Jurkat, Clone E6-1 (cell line): ENCODE data around the gene A3GALT2.
"Not testable (repeated sequence)": the region's sequence is repeated elsewhere in the genome, so short reads cannot be mapped to it uniquely, and the experiment has no call there.

Source experiments
- DNase-seq: peaks from one replicate; pipeline ENCODE4 v3.0.0-alpha.2; 2011; ENCODE audit warnings: low read depth, low spot score
- H3K4me3 ChIP-seq: 2 replicates; pipeline ENCODE4 v1.5.1; 2011; ENCODE audit warnings: mild to moderate bottlenecking, low read length, control low read depth, moderate library complexity

The A3GALT2 gene

DNA sequence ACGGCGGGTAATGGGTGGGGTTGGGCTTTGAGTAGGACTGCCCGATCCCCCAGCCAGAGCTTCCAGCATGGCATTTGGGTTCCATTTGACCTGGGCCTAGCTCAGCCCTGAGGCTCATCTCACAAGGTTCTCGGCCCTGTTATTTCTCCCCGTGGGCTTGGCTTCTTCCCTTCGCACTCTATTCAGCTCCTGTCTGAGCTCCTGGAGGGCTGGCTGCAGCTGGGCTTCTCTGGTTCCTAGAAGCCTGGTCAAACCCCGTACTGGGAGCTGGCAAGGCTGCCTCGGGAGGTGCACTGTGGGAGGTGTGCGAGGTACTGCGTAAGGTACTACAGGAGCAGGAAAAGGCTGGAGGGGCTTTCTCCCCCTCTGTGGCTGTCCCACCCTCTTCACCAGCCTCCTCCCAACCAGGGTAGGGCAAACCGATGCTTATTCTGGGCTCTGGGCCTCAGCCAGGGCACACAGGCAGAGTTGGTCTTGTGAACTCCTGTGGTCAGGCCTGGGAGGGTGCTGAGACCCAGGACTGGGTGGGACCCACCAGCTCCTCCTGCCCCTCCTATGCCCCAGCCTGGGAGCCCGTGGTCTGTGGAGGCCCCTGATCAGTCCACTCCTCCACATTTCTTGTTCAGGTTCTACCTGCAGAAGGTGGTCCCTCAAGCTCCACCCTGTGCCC lies 814 bp downstream of the A3GALT2 start:
- no peak for DNase-seq
- no peak overlapping the region for H3K4me3 ChIP-seq

GRCh38 chr1:33319186-33319948 lies 1.5 kb downstream of the A3GALT2 start:
- no peak for DNase-seq
- H3K4me3 ChIP-seq: no peak overlapping the region

- no peak for DNase-seq
- no peak overlapping the region for H3K4me3 ChIP-seq
Measured at GRCh38 chr1:33317946-33318345, 3.0 kb downstream of the A3GALT2 start.

DNA sequence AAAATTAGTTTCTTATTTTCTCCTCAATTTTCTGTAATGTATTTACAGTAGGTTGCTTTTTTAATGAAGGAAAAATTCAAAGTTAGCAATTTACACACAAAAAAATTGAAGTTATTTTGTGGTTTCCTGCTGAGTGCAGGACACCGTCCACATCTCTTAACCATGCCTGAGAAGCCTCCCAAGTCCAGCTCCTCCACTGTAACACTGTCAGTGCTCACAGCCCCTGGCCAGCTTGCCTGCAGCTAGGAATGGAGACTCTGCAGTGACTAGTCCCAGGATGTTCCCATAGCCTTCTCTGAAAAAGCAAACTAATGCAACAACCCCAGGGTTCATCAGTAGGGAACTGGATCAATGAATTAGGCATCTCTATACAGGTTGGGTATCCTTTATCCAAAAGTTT lies 3.5 kb downstream of the A3GALT2 start:
- H3K4me3 ChIP-seq: no peak overlapping the region
- DNase-seq: no peak

DNA sequence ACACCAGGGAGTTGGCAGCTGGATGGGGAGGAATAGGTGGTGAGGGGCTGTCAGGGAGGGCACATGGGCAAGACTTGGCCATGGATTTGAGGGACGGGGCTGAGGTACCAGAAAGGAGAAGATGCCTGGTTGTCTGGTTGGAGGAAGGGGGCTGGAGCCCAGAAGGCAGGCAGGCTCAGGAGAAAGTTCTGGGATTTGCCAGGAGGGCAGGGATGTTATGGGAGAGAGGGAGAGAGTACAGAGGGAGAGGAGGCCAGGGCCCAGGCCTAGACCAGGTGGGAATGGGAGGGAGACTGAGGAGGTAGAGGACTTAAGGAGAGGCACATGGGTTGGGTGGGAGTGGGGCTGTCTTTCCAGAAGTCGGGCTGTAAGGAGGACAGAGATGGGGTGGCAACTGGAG lies 4.3 kb downstream of the A3GALT2 start:
- H3K4me3 ChIP-seq: no peak overlapping the region
- no peak for DNase-seq

DNA sequence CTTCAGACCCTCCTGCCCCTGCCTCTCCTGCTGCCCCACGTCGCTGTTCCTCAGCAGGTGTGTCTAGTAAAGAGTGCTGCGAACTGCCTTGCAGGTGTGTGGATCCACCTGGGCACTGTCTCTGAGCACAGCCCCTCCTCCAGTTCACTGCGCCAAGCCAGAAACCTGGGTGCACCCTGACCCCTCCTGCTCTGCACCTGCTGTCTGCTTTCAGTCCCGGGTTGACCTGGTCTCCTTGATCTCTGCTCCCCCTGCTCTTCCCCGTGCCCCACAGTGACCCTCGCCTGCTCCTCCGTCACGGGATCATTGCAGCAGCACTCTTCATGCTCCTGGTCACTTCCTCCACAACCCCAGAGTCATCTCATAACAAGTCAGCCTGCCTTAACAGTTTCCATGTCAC lies 6.5 kb downstream of the A3GALT2 start:
- H3K4me3 ChIP-seq: no peak overlapping the region
- no peak for DNase-seq

DNA sequence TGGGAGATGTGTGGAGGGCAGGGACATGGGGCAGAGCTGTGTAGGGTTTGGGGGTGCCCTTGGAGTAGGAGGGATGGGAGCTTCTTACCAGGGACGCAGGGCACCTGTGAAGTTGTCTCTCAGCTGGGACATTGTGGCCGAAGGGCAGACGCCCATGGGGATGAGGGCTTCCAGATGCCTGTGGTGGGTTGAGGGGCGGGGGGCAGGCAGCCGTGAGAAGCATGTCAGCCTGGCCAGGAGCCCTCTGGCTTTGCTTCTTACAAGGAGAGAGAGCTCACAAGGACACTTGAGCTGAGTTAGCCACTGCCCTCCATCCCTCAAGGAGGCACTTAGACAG lies 8.5 kb downstream of the A3GALT2 start:
- no peak overlapping the region for H3K4me3 ChIP-seq
- DNase-seq: no peak

DNA sequence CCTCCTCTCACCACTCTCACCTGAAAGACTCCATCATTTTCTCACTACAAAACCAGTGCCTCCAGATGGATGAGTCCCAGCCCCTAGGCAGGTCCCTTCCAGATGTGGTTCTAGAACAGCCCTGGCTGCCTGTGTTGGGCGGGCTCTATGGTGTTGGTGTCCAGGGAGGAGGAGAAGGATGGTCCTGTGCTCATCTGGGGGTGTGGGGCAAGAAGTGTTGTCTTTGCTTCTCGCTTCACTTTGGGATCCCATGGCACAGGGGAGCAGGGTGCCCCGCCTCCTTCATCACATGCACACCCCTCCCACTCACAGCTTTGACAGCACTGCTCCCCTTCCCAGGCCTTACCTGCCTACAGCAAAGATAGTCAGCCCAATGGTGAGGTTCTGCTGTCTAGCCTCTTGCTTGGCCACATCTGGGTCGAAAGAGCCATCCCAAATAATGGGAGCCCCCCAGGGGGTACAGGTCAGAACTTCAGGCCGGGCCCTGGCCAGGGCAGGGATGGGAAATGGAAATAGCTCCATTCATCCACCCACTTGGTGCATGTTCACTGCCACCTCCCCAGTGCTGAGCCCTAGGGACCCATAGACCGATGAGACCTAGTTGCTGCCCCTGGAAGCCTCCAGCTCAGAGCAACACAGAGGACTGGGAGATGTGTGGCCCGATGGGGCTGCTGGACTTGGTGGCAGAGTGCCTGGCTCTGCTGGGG lies 9.0 kb downstream of the A3GALT2 start:
- no peak for DNase-seq
- H3K4me3 ChIP-seq: no peak overlapping the region

GRCh38 chr1:33310702-33311101 lies 10.2 kb downstream of the A3GALT2 start:
- no peak for DNase-seq
- H3K4me3 ChIP-seq: no peak overlapping the region

DNA sequence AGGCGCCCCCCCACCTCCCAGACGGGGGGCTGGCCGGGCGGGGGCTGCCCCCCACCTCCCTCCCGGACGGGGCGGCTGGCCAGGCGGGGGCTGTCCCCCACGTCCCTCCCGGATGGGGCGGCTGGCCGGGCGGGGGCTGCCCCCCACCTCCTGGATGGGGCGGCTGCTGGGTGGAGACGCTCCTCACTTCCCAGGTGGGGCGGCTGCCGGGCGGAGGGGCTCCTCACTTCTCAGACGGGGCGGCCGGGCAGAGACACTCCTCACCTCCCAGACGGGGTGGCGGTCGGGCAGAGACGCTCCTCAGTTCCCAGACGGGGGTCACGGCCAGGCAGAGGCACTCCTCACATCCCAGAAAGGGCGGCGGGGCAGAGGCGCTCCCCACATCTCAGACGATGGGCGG lies 11.5 kb downstream of the A3GALT2 start:
- DNase-seq, H3K4me3 ChIP-seq: not testable (repeated sequence)

- H3K4me3 ChIP-seq: no peak overlapping the region
- DNase-seq: no peak
Measured at GRCh38 chr1:33307494-33307864, 13.4 kb downstream of the A3GALT2 start.

- no peak overlapping the region for H3K4me3 ChIP-seq
- no peak for DNase-seq
Measured at GRCh38 chr1:33306653-33307493, 14.0 kb downstream of the A3GALT2 start.

GRCh38 chr1:33305816-33306652 lies 14.9 kb downstream of the A3GALT2 start:
- no peak for DNase-seq
- H3K4me3 ChIP-seq: no peak overlapping the region

GRCh38 chr1:33305016-33305415 lies 15.9 kb downstream of the A3GALT2 start:
- DNase-seq: no peak
- no peak overlapping the region for H3K4me3 ChIP-seq

DNA sequence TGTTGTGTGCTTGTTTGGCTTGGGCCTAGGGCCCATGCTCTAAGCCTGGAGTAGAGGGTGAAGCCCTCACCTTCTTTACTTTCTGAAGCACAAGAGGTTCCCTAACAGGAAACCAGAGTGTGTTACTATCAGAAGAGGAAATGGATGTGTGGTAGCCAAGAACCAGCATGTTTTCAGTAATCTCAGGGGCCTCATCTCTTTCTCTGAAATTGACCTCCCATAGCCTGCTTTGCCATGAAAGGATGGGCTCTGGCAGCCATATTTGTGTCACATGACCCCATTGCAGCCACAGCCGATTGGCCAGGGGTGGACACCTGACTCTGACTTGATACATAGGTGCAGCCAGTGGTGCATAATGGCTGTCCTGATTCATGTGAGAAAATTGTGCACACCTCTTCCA lies 18.6 kb downstream of the A3GALT2 start:
- DNase-seq: peak; percentile 56
- no peak overlapping the region for H3K4me3 ChIP-seq

DNA sequence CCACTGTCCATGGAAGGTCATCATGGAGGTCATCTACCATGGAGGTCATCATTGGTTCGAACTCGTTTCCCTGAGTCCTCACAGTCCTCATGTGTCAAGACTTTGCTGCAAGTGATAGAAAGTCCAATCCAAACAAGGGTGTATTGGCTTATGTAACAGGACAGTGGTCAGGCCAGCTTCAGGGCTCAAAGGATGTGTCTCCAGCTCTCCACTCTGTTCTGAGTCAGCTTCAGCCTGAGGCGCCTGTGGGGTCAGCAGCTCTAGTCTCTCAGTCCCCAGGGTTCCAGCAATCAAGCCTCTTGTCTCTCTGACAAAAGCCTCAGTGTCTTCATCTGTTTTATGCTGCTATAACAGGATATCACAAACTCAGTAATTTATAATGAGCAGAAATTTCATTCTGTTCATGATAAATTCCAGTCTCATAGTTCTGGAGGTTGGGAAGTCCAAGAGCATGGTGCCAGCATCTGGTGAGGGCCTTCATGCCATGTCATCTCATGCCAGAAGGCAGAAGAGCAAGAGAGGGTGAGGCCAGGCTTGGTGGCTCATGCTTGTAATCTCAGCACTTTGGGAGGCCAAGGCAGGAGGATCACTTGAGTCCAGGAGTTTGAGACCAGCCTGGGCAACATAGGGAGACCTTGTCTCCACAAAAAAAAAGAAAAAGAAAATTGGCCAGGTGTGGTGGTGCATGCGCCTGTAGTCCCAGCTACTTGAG lies 19.5 kb downstream of the A3GALT2 start:
- no peak for DNase-seq
- H3K4me3 ChIP-seq: no peak overlapping the region

DNA sequence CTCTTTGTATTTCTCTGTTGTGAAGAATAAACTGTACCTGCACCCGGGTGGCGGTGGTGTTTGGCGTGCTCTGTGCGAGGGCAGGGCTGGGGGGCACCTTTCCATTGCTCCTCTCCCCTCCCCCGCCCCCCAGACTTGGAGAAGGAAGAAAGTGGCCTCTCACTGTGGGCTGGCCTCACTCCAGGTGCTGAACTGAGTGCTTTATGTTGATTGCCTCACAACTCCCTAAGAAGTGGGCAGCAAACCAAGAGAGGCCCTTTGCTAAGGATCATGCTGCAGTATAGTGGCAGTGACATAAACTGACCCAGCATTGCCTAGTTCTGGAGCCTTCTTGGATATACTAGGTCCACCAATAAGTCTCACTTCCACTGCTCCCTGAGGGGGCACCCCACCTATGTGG lies 20.2 kb downstream of the A3GALT2 start:
- H3K4me3 ChIP-seq: no peak overlapping the region
- DNase-seq: no peak

- no peak overlapping the region for H3K4me3 ChIP-seq
- no peak for DNase-seq
Measured at GRCh38 chr1:33299461-33300155, 21.3 kb downstream of the A3GALT2 start.
